22Rv1 (cell line): ENCODE measurements around the gene TRIM56.

Experiments
- CTCF ChIP-seq: fragments of 450-650 bp; IDR thresholded peaks from 2 replicates; pipeline ENCODE4 v1.5.1; 2017; ENCODE audit warnings: mild to moderate bottlenecking
- ZFX ChIP-seq: fragments of 450-650 bp; IDR thresholded peaks from 2 replicates; pipeline ENCODE4 v1.6.1; 2017; ENCODE audit warnings: antibody characterized with exemption, borderline replicate concordance

GRCh38 chr7:101111261-101111660 lies 26.0 kb downstream of the TRIM56 start:
- TF ChIP-seq CTCF = no peak
- no peak for TF ChIP-seq ZFX
